SK-N-SH (cell line): ENCODE measurements around the gene APOO. TPM values are rescaled to one million over a fixed set of nuclear protein-coding genes. Genes with fewer than 3 reads are reported as not detected.

Experiments
- CTCF ChIA-PET: fragments of 300-600, 350-600 bp; formaldehyde crosslinking; extraction: SDS; loops from one replicate; lab custom pipeline; 2021; lab: Yijun Ruan, JAX
- POLR2A ChIA-PET: fragments of 350-600 bp; sonication (Branson Sonifier 250); formaldehyde crosslinking; extraction: SDS; loops from one replicate; lab custom pipeline; 2020; ENCODE audit warnings: antibody characterized with exemption, inconsistent platforms; lab: Yijun Ruan, JAX
- DNase-seq: peaks from one replicate; pipeline ENCODE4 v3.0.0; 2012
- H2AFZ ChIP-seq: fragments of 200-600 bp; sonication (generic); 2 replicates; pipeline ENCODE4 v1.8.1; 2016; ENCODE audit warnings: antibody characterized with exemption, mild to moderate bottlenecking, low read depth
- H3F3A ChIP-seq: fragments of 200-600 bp; sonication (generic); replicated peaks from 2 replicates; pipeline ENCODE3; 2016; ENCODE audit warnings: antibody characterized with exemption, mild to moderate bottlenecking; ENCODE audit not compliant: insufficient read depth
- H3K27ac ChIP-seq, 2 experiments: fragments of 200-500 bp in 1 of 2; fragments of 200-600 bp in 1 of 2; sonication (Bioruptor generic) in 1 of 2; sonication (generic), shearing (Covaris generic) in 1 of 2; 2 replicates each; pipeline versions ENCODE4 v1.5.1 to v1.6.1; 2014 to 2016; ENCODE audit warnings: low read depth in 2 of 2, inconsistent platforms in 1 of 2, low read length in 1 of 2, mild to moderate bottlenecking in 1 of 2, mixed read lengths in 1 of 2
- H3K27me3 ChIP-seq: fragments of 200-600 bp; sonication (generic), shearing (Covaris generic); 2 replicates; pipeline ENCODE4 v1.6.1; 2016; ENCODE audit warnings: mixed run types; ENCODE audit not compliant: insufficient read depth
- H3K36me3 ChIP-seq, 2 experiments: fragments of 200-500 bp in 1 of 2; fragments of 200-600 bp in 1 of 2; sonication (Bioruptor generic) in 1 of 2; sonication (generic) in 1 of 2; replicated peaks in 1 of 2; 2 replicates each; pipeline versions ENCODE3 to v1.5.1; 2014 to 2016; ENCODE audit warnings: low read length in 1 of 2, mild to moderate bottlenecking in 1 of 2; ENCODE audit not compliant: insufficient read depth in 2 of 2, control insufficient read depth in 1 of 2
- H3K4me1 ChIP-seq, 2 experiments: fragments of 200-500 bp in 1 of 2; fragments of 200-600 bp in 1 of 2; sonication (Bioruptor generic) in 1 of 2; sonication (generic), shearing (Covaris generic) in 1 of 2; 2 replicates each; pipeline versions ENCODE4 v1.5.1 to v1.6.1; 2014 to 2016; ENCODE audit warnings: low read depth in 1 of 2, low read length in 1 of 2, mixed run types in 1 of 2; ENCODE audit not compliant: insufficient read depth in 2 of 2, control insufficient read depth in 1 of 2
- H3K4me2 ChIP-seq: fragments of 200-600 bp; sonication (generic), shearing (Covaris generic); 2 replicates; pipeline ENCODE4 v1.6.1; 2017; ENCODE audit warnings: mixed run types
- H3K4me3 ChIP-seq, 2 experiments: fragments of 200-500 bp in 1 of 2; fragments of 200-600 bp in 1 of 2; sonication (Bioruptor generic) in 1 of 2; sonication (generic), shearing (Covaris generic) in 1 of 2; 2 replicates each; pipeline versions ENCODE4 v1.5.1 to v1.8.1; 2014 to 2016; ENCODE audit warnings: low read depth in 2 of 2, inconsistent platforms in 1 of 2, low read length in 1 of 2, mild to moderate bottlenecking in 1 of 2, mixed read lengths in 1 of 2, moderate library complexity in 1 of 2
- H3K79me2 ChIP-seq: fragments of 200-600 bp; sonication (generic); 2 replicates; pipeline ENCODE4 v1.8.1; 2017; ENCODE audit warnings: mild to moderate bottlenecking; ENCODE audit not compliant: insufficient read depth
- H3K9ac ChIP-seq: fragments of 200-600 bp; sonication (generic); 2 replicates; pipeline ENCODE4 v1.6.1; 2017; ENCODE audit warnings: mixed run types
- H3K9me2 ChIP-seq: fragments of 200-600 bp; sonication (generic); 2 replicates; pipeline ENCODE4 v1.6.1; 2017; ENCODE audit warnings: mixed run types
- H3K9me3 ChIP-seq: fragments of 200-600 bp; sonication (generic); 2 replicates; pipeline ENCODE4 v1.6.1; 2017; ENCODE audit warnings: mixed run types, mild to moderate bottlenecking, moderate library complexity
- H4K20me1 ChIP-seq: fragments of 200-600 bp; sonication (generic); 2 replicates; pipeline ENCODE4 v1.6.1; 2017; ENCODE audit warnings: mild to moderate bottlenecking, mixed run types; ENCODE audit not compliant: insufficient read depth
- CTCF ChIP-seq: fragments of 200-600 bp; sonication (generic); IDR thresholded peaks from 2 replicates; pipeline ENCODE4 v1.6.1; 2017; ENCODE audit warnings: antibody characterized with exemption, mild to moderate bottlenecking, moderate library complexity
- ELF1 ChIP-seq: IDR thresholded peaks from 2 replicates; pipeline ENCODE4 v1.4.0; 2012
- EP300 ChIP-seq, 2 experiments: IDR thresholded peaks; 2 replicates each; pipeline versions ENCODE4 v1.4.0 to v1.6.1; 2012; ENCODE audit warnings: borderline replicate concordance in 1 of 2, low read depth in 1 of 2, low read length in 1 of 2
- EZH2phosphoT487 ChIP-seq: fragments of 200-600 bp; sonication (generic); IDR thresholded peaks from 2 replicates; pipeline ENCODE4 v1.6.1; 2017; ENCODE audit warnings: low read depth, mixed run types, mild to moderate bottlenecking, antibody characterized with exemption, moderate library complexity, borderline replicate concordance
- FOXJ3 ChIP-seq: sonication (generic); formaldehyde crosslinking; IDR thresholded peaks from 2 replicates; pipeline ENCODE4 v1.5.1; 2020; ENCODE audit warnings: mild to moderate bottlenecking, missing genetic modification reagents
- GABPA ChIP-seq: IDR thresholded peaks from 2 replicates; pipeline ENCODE4 v1.4.0; 2012; ENCODE audit warnings: low read depth, mild to moderate bottlenecking
- MAX ChIP-seq: IDR thresholded peaks from 2 replicates; pipeline ENCODE4 v1.4.0; 2012; ENCODE audit warnings: low read depth
- MEF2A ChIP-seq: IDR thresholded peaks from 2 replicates; pipeline ENCODE4 v1.4.0; 2012; ENCODE audit warnings: low read depth, borderline replicate concordance
- MXI1 ChIP-seq: IDR thresholded peaks from 2 replicates; pipeline ENCODE4 v1.6.1; 2012; ENCODE audit warnings: mild to moderate bottlenecking, low read depth, low read length, improper control_type of control experiment
- PBX3 ChIP-seq: IDR thresholded peaks from 2 replicates; pipeline ENCODE4; 2012
- RAD21 ChIP-seq: IDR thresholded peaks from 2 replicates; pipeline ENCODE4 v1.6.1; 2012; ENCODE audit warnings: mild to moderate bottlenecking, low read length
- RXRA ChIP-seq: IDR thresholded peaks from 2 replicates; pipeline ENCODE4 v1.4.0; 2012; ENCODE audit warnings: low read depth, mild to moderate bottlenecking, borderline replicate concordance
- SIN3A ChIP-seq: IDR thresholded peaks from 2 replicates; pipeline ENCODE4 v1.6.1; 2012; ENCODE audit warnings: low read depth, mild to moderate bottlenecking, low read length, moderate library complexity, borderline replicate concordance
- SMC3 ChIP-seq: IDR thresholded peaks from 2 replicates; pipeline ENCODE4 v1.6.1; 2012; ENCODE audit warnings: low read depth, low read length, improper control_type of control experiment
- TAF1 ChIP-seq: IDR thresholded peaks from 2 replicates; pipeline ENCODE4 v1.6.1; 2012; ENCODE audit warnings: low read depth, mild to moderate bottlenecking, low read length, moderate library complexity, borderline replicate concordance
- TEAD4 ChIP-seq: IDR thresholded peaks from 2 replicates; pipeline ENCODE4 v1.4.0; 2012; ENCODE audit warnings: mild to moderate bottlenecking, borderline replicate concordance; ENCODE audit not compliant: insufficient read depth
- USF1 ChIP-seq: IDR thresholded peaks from 2 replicates; pipeline ENCODE4 v1.4.0; 2012; ENCODE audit warnings: low read depth, borderline replicate concordance
- USF2 ChIP-seq: fragments of 150-350 bp; IDR thresholded peaks from 2 replicates; pipeline ENCODE4 v1.6.1; 2017; ENCODE audit warnings: antibody characterized with exemption, low read length, low read depth, borderline replicate concordance
- YY1 ChIP-seq: IDR thresholded peaks from 2 replicates; pipeline ENCODE4 v1.4.0; 2012; ENCODE audit warnings: low read depth, mild to moderate bottlenecking
- ZBTB33 ChIP-seq: IDR thresholded peaks from 2 replicates; pipeline ENCODE4 v1.4.0; 2012; ENCODE audit warnings: low read depth, borderline replicate concordance
- WGBS: methylation state at CpG from one replicate; pipeline ENCODE4 v1.1.6; 2017; ENCODE audit warnings: low lambda C conversion rate; 5-methylcytosine and 5-hydroxymethylcytosine counted together
- polyA plus RNA-seq, 3 experiments: library from polyadenylated mRNA; depleted of rRNA; stranded (reverse); fragments of >200 nt; gene quantifications; 2 replicates each; pipeline ENCODE4 v1.2.3, GENCODE V29; 2012

Gene APOO
- polyA plus RNA-seq, 1 of the 3 experiments (the other 2 are of a cell fraction) = 22.0 TPM

- H3K27ac ChIP-seq = no peak overlapping the region
- no peaks in the 10 kb centered on the region for H3K4me1 ChIP-seq
- no peak overlapping the region for H3K4me3 ChIP-seq
- H3K4me2 ChIP-seq = no peak overlapping the region
- no peak overlapping the region for H3K9ac ChIP-seq
- DNase-seq = no peak
- H3K36me3 ChIP-seq = no peaks in the 10 kb centered on the region
- TF ChIP-seq CTCF (no peak), PBX3 (no peak), YY1 (no peak), RAD21 (no peak), MEF2A (no peak), RXRA (no peak), GABPA (no peak), SIN3A (no peak), USF2 (no peak), MAX (no peak), ZBTB33 (no peak), USF1 (no peak), SMC3 (no peak), EP300 (IDR thresholded peaks at IDR 0.05; ENCODE audit: borderline replicate concordance in 1 of 2, low read depth in 1 of 2, low read length in 1 of 2) (no peak), ELF1 (no peak), TAF1 (no peak), FOXJ3 (CRISPR knock-in tag) (no peak), MXI1 (no peak), TEAD4 (no peak), EZH2phosphoT487 (no peak)
- no peaks in the 10 kb centered on the region for H3K9me2 ChIP-seq
- H3K79me2 ChIP-seq = no peaks in the 10 kb centered on the region
- CTCF ChIA-PET = no interaction called here
- 50% methylated on average over 3 of the region's 3 CpGs for WGBS
- no peaks in the 10 kb centered on the region for H4K20me1 ChIP-seq
- POLR2A ChIA-PET = no interaction called here
- H2AFZ ChIP-seq = no peak overlapping the region
- H3K27me3 ChIP-seq = peaks cover 8% of the 10 kb centered on the region; the same call in 1 of the 2 replicates
- no peaks in the 10 kb centered on the region for H3F3A ChIP-seq
- no peaks in the 10 kb centered on the region for H3K9me3 ChIP-seq
Measured at GRCh38 chrX:23826216-23826615, 81.5 kb downstream of the APOO start.
